ENCODE measurements around the gene RASSF8.

DNA sequence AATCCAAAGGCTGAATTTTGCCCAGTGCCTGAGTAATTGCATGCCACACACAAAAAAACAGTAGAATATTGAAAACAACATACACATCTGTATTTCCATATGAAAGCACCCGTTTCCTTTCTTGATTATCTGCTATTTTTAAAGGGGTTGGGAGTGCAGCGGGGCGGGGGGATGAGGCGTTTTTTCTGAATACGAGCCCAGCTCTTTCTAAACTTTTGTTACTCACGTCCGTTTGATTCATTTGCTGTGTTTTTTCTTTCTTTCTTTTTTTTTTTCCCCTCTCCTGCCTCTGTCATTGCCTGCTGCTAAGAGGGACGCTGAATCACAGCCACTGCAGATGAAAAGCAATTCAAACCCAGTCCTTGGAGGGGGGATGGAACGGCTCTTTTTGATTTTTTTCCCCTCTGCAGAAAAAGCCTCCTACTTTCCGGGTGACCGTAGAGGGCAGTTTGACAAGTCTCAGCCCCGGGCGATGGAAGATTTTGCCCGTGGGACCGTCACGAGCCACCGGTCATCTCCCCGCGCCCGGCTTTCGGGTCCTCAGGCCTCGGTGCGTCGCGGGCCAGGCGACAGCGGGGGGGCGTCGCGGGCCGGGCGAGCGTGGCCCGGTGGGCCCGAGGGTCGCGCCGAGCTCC lies 572 bp upstream of the RASSF8 start:
- TF ChIP-seq, protein P1, sequence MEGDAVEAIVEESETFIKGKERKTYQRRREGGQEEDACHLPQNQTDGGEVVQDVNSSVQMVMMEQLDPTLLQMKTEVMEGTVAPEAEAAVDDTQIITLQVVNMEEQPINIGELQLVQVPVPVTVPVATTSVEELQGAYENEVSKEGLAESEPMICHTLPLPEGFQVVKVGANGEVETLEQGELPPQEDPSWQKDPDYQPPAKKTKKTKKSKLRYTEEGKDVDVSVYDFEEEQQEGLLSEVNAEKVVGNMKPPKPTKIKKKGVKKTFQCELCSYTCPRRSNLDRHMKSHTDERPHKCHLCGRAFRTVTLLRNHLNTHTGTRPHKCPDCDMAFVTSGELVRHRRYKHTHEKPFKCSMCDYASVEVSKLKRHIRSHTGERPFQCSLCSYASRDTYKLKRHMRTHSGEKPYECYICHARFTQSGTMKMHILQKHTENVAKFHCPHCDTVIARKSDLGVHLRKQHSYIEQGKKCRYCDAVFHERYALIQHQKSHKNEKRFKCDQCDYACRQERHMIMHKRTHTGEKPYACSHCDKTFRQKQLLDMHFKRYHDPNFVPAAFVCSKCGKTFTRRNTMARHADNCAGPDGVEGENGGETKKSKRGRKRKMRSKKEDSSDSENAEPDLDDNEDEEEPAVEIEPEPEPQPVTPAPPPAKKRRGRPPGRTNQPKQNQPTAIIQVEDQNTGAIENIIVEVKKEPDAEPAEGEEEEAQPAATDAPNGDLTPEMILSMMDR (IDR thresholded peaks at IDR 0.05; ENCODE audit: insufficient read depth, low read length, poor library complexity, severe bottlenecking) = no peak
- no peak for TF ChIP-seq EZH2phosphoT487 (conservative IDR thresholded peaks at IDR 0.05; ENCODE audit: low read length)

All from SU-DHL-6 (cell line).